T1000 (cell line): ENCODE measurements around the gene GPR85.
"Not testable (repeated sequence)": the region's sequence is repeated elsewhere in the genome, so short reads cannot be mapped to it uniquely, and the experiment has no call there.

ENCODE experiments used
- DNase-seq: peaks from one replicate; lab custom pipeline; 2025; ENCODE audit warnings: mixed read lengths; lab: John Stamatoyannopoulos, UW

GPR85 gene

DNA sequence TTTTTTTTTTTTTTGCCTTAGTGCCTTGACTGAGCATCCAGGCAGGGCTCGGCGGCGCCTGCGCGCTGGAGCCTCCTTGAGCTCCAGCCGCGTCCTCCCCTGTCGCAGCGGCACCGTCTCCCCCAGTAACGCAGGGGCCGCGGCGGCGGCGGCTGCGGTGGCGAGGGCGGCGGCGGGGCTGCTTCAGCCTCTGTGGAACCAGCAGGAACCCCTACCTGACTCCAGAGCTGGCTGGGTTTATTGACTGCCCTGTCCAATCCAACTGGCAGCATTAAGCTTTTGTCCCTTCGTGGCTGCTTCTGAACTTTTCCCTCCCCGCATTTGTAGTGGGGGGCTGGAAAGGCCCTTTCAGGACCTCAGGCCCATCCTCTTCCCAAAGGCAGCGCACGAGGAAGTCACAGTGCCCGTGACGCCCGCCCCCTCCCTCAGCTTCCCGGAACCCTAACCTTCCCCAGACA, at the start of gene GPR85:
Gene GPR85, minus strand, starts transcription at position 397 of the 458 bp plus-strand sequence. CDS start 2,106 bp downstream, outside the sequence.
- no peak for DNase-seq

GRCh38 chr7:113134025-113134424, 47.4 kb upstream of the GPR85 start:
- DNase-seq, result no peak

DNA sequence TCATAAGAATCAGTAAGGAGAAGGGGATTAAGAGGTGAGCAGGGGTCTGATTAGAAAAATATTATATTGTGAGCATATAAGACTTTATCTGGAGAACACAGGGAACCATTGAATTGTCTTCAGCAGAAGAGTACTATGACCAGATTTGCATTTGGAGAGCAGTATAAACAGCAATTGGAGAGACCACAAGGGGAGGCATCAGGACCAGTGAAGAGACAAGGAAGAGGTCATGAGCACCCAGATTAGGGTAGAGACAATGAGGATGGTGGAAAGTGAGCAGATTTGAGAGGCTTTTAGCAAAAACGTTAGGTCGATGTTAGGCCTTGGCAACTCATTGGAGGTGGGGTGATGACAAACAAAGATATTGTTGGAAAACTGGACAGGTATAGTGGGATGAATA, 44.7 kb upstream of the GPR85 start:
- DNase-seq, result no peak

DNA sequence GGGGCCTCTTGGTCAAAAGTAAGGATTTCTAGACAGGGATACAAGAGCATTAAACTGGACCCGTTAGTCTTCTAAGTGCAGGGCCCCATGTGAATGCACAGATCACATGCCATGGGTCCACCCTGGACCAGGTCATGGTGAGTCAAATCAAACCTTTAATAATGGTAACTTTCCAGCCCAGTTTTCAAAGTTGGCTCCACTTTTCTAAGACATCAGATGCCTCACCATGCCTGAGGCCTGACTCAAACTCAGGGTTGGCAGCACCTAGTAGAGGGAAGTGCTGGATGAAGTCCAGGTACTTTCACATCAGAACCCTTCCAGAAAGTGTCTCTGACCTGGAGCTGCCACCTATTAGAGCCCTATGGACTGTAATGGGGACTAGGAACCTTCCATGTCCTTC, 41.4 kb upstream of the GPR85 start:
- DNase-seq, result no peak

DNA sequence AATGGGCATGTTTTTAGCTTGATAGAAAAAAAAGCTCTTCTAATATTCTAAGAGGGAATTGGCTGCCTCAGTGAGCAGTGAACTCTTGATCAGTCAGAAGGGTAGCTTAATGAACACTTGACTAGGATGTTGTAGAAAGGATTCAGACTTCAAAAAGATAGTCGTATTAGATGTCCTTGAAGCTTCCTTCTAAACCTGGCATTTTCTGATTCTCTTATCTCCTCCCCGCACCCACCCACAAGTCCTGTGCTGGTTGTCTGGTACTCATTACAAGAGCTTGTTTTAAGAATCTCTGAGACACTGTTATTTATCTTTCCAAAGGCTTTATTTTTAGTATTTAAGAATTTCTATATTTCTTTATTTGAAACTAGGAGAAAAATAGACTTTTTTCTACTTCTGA, 39.1 kb upstream of the GPR85 start:
- no peak for DNase-seq

DNA sequence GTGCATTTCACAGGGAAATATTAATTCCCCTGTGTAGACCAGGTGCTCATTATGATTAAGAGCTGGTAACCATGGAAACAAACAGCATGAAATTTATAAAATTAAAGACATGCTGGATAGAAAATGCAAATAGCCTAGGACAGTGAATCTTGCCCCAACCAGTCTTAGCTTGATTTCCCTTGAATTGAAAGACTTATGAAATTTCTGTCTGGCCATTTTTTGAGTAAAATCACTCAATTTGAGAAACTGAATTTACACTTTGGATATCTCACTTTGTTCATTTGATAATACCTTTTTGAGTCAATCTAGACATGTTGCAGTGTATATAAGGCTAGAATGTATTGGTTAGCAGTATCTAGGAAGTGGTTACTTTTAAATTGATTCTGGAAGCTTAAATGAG, 36.1 kb upstream of the GPR85 start:
- DNase-seq, result no peak

- no peak for DNase-seq
Observed at GRCh38 chr7:113120647-113121046, 34.0 kb upstream of the GPR85 start.

DNA sequence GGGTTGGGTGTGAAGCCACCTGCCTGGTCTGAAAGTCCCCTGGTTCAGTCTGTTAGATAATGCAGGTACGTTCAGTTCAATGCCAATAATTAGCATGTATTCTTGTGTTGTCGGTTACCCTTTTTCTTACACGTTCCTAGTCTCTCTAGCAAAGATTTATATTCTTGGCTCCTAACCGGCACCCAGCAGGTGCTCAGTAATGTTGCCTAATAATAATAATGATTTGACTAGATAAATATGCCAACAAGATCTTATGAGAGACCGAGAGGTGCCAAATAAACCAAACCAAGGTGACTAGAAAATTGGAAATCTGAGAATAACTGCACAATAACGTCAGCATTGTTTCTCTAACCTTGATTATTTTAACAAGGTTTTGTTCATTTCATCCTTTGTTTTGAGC, 32.8 kb upstream of the GPR85 start:
- no peak for DNase-seq

DNA sequence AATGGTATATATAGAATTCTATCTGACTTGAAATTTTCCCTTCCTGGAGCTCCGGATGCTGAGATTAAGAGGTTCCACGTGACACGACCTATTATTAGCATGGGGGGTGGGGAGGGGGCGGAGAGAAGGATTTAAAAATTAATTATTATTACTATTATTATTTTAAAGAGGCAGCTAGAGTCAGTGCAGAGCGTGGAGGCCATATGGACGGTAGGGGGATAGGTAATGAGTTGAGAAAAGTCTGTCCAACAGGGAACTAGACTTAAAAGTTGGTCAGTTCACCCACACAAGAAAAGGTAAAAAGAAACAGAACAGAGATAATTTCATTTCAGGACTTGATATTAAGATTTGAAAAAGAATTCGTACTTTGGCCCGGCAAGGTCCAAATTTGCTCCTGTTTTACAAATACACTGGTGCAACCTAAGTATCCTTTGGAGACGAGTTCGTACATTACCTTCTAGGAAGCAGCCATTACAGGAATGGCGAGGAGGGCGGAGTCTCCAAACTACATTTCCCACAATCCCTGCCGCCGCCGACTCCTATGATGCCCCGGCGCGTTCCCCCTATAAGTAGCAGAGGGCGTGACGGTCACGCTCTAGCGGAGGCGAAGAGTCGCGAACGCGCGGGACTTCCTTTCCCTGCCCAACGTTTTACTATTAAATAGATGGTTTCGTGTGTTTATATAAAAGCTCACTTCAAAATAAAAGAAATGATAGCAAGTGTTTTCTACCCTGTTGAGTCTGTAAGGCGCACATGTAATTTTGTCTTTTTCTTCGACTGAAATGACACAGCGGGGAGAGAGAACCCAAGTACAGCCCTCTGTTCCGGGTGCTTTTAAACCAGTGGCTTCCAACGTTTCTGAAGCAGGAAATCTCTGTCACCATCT, 31.7 kb upstream of the GPR85 start, which contains the start of gene SMIM30:
Gene SMIM30, minus strand, starts transcription at position 481 of the 886 bp plus-strand sequence. CDS start 976 bp downstream, outside the sequence.
- DNase-seq, result peak; percentile 42

- DNase-seq, result not testable (repeated sequence)
Observed at GRCh38 chr7:113117374-113117774, 30.7 kb upstream of the GPR85 start.

DNA sequence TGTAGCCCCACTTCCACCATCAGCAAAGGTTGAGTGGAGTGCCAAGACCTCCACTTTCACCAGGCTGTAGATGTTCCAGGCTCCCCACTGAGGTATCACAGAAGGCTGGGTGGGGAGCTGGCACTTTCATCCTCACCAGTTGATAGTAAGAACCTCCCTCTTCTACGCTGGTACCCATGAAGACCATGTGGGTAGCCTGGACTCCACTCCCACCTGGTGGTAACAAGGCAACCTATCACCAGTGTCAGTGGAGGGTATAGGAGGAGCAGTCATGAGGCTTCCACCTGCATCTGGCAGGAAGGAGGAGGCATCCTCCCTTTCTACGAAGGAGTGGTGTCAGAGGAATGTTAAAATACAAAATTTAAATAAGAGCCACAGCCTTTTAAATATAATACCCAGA, 27.3 kb upstream of the GPR85 start:
- DNase-seq, result no peak

DNA sequence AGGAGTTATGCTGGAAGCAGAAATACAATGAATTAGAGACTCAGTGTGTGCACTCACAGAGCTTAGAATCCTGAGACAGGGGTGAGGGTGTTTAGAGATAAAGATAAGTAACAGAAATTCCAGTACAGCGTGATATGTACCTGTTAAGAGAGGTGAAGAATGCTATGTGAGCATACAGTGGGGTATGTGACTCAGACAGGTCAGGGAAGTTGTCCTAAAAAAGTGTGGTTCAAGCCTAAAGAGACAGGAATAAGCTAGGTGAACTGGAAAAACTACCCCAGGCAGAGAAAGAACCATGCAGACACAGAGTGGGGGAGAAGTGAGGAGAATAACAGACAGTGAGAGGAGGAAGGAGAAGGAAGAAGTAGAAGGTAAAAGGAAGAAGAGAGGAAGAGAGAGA, 23.1 kb upstream of the GPR85 start:
- no peak for DNase-seq

DNA sequence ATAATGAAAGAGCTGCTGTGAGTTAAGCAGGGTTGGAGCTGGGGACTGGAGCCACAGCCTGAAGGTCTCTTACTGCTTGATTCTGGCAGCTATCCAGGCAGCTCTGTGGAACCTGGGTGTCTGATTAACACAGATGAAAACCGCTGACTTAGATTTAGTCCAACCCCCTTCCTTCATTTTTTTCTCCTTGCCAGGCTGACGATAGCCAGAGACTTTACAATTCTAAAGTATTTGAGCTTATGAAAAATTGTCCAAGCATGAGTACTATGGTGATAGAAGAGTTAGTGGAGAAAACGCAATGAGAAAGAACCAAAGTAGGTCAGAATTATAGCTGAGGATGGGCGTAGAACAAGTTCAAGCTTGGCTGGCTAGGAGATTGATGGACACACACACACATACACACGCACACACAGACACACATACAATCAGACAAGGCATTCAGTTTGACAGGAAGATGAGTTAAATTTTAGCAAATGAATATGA, 13.5 kb upstream of the GPR85 start:
- DNase-seq, result no peak

DNA sequence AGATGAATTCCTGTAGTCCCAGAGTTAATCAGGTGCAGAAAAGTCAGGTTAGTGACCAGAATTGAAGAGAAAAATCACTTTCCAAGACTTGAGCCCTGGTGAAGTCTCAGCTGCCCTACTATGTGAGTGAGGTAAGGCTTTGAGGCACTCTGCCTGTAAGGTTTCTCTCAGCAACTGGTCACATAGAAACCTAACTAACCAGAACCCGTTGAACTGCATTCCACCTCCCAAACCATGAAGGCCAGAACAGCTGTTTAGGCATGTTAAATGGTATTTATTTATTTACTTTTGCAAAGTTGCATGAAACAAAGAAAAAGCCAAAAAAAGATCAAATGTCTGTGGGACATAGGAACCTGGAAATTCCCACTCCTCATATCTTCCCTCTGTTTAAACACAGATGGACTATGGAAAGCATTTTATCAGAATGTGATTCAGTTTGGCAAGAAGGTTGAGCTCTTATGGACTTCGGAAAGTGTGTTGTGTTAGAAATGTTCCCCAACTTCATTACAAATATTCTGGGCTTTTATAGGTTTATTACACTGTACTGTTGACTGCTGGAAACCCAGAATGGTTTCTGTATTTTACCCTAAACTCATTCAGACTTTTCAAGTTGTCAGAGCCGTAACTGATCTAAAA, 12.8 kb upstream of the GPR85 start:
- DNase-seq, result no peak

DNA sequence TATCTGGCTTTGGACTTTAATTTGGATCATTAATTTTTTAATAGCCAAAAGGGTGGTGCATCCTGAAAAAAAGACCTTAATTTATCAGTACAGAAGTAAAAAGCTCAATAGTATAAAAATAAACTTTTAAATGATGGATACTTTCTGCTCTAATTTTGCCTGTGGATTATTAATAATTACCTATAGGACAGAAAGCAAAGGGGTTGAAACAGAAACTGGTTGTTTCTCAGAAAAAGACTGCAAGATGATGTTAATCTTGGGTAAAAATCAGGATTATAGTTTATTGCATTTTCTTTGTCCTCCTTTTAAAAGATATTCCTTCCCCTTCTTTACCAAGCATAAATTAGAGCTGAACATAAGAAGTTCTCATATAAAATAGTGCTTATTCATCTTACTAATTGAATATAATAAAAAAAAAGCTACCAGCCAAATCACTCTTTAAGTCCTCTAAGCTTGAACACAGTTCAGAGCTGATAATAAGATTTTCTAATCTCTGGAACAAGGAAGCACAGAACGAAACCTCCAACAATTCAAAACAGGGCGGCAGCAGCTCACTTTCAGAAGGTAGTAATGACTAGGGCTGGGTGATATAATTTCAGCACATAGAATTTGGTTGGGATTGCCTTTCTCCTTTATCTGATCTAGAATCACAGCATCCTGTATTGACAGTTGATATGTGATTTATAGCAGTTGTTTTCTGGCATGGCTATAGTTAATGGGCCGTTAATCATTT, 8.1 kb upstream of the GPR85 start:
- DNase-seq, result no peak

DNA sequence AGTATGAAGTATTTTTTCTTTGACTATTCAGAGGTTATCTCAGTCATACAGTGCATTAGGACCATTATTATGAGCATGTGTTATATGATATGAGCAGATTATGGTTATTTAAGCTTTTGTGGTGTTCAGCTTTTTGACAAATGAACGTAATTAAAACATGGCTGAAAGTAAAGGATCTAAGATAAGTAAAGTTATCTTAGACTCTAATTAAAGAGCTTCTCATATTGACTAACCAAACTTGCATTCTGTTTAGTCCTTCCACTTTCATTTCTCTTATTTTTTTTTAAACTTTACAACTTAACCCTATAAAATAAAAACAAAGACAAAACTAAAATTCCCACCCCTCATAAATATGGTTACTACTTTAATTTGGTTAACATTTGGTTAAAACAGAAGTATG, 6.9 kb upstream of the GPR85 start:
- no peak for DNase-seq

DNA sequence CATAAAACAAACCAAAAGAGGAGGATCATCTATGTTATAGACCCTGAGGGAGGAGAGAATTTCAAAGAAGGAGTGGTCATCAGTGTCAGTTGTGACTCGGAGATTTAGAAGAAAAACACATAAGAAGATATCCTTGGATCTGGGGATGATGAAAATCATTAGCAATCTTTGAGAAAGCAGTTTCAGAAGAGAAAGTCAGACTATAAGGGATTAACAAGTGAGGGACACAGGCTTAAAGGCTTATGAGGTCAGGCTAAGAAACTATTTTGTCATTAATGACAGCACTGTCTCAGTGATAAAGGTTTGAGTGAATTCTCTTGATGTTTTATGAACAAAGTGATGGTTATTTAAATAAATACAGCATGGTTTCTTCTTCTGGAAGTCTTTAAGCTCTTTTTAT, 6.1 kb upstream of the GPR85 start:
- DNase-seq, result no peak

DNA sequence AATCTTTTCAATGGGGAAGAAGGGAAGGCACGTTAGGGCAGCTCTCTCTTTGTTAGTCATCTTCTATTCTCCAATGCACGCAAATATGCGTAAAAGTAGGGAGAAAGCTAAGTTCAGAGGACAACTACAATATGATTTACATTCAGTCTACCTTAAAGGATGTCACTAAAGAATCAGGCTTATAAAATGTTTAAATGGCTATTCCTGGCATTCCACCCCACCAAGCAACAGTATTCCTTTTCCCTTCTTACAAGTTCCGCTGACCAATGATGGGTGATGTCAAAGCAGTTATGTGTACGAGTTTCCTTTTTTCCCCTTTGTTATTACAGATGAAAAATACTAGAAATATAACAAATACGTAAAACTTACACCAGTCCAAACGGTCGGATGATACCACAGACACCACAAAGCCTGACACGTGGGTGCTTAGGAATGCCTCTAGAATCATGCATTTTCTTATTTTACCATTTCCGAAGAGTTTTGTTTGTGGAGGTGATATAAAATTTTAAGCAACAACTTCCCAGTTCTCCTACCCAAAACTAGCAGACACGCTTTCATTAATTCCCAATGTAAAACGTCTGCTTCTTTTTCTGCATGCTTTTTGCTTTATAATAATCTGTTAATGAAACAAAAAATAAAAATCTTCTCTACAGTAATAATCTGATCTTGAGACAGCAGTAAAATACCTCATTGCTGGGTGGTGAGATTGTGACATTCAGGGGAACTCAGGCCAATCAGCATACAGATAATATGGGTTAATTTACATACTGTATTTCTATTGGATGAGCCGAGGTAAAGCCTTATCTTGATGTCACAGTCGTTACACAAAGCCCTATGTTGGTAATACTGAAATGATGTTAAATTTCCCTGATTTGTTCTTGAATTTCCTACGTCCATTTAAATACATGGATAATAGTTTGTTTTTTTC, 708 bp upstream of the GPR85 start:
- no peak for DNase-seq

DNA sequence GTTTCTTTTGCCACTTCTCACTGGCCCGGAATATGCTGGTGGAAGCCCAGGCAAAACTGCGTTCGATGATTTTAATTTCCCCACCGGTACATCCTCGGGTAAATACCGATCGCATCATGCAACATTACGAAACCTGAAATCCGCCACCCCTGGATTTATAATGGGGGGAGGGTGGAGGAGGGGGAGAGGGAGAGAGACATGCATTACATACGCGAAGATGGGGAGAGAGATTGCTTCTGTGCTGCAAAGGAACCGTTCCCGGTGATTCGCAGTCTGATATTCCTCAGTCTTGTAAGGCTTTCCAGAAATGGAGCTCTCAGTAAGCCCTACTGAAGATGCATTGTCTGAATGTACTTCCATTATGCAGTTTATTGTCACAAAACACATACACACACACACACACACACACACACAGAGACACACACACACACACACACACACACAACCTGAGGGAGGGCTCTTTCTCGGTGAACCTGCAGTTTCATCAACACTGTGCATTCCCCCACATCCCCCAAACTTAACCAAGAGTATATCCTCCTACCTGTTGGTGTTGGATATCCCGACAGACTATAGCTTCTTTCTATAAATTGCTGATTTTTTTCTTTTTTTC, 741 bp downstream of the GPR85 start:
- DNase-seq, result no peak

- no peak for DNase-seq
Observed at GRCh38 chr7:113084496-113085172, 2.0 kb downstream of the GPR85 start.
